Urinary bladder (tissue), 4 donors: ENCODE data around the gene PSTPIP1. TPM values are rescaled to one million over a fixed set of nuclear protein-coding genes. Genes with fewer than 3 reads are reported as not detected.

ENCODE experiments used
- DNase-seq: peaks from one replicate; pipeline ENCODE4 v3.0.0-alpha.2; 2015; ENCODE audit errors: extremely low spot score
- H3K27ac ChIP-seq: one replicate; pipeline ENCODE4 v1.5.1; 2013; ENCODE audit warnings: low read depth, mild to moderate bottlenecking, moderate library complexity
- H3K36me3 ChIP-seq: one replicate; pipeline ENCODE4 v1.6.1; 2013; ENCODE audit warnings: mild to moderate bottlenecking, moderate library complexity; ENCODE audit not compliant: insufficient read depth
- H3K4me1 ChIP-seq: one replicate; pipeline ENCODE4 v1.6.1; 2013; ENCODE audit warnings: mild to moderate bottlenecking, moderate library complexity; ENCODE audit not compliant: insufficient read depth
- H3K4me3 ChIP-seq: one replicate; pipeline ENCODE4 v1.5.1; 2013; ENCODE audit warnings: low read depth, low read length
- WGBS: extraction: QIAGEN DNeasy Blood & Tissue Kit; methylation state at CpG from one replicate; pipeline ENCODE4 v1.1.7; 2013; 5-methylcytosine and 5-hydroxymethylcytosine counted together
- polyA plus RNA-seq: library from polyadenylated mRNA; stranded (reverse); fragments of 200-250 nt; gene quantifications from one replicate; pipeline ENCODE4 v1.2.3, GENCODE V29; 2013
- total RNA-seq: library from RNA; depleted of rRNA; stranded (reverse); fragments of >200 nt; gene quantifications from one replicate; pipeline ENCODE4 v1.2.3, GENCODE V29; 2014
- donor health status: healthy with polysubstance abuse.
- donor health status: healthy.

The PSTPIP1 gene
- total and polyA plus RNA-seq, 2 donors, result 1.2 to 4.5 TPM

GRCh38 chr15:77014132-77015081 is 19.5 kb downstream of the PSTPIP1 start:
- WGBS, result 84% methylated on average over 23 of the region's 23 CpGs
- no peak for DNase-seq
- Histone ChIP-seq H3K27ac (no peak overlapping the region), H3K36me3 (no peaks in the 10 kb centered on the region), H3K4me3 (no peak overlapping the region), H3K4me1 (no peaks in the 10 kb centered on the region)

GRCh38 chr15:77015646-77016320 is 20.9 kb downstream of the PSTPIP1 start:
- no peaks in the 10 kb centered on the region for H3K4me1 ChIP-seq
- no peak overlapping the region for H3K4me3 ChIP-seq
- WGBS, result 57% methylated on average over 21 of the region's 21 CpGs
- no peak overlapping the region for H3K27ac ChIP-seq
- H3K36me3 ChIP-seq, result no peaks in the 10 kb centered on the region
- no peak for DNase-seq

GRCh38 chr15:77016321-77016695 is 21.4 kb downstream of the PSTPIP1 start:
- H3K27ac ChIP-seq, result no peak overlapping the region
- H3K36me3 ChIP-seq, result no peaks in the 10 kb centered on the region
- DNase-seq, result no peak
- 94% methylated on average over 3 of the region's 3 CpGs for WGBS
- no peaks in the 10 kb centered on the region for H3K4me1 ChIP-seq
- no peak overlapping the region for H3K4me3 ChIP-seq

- H3K27ac ChIP-seq, result no peak overlapping the region
- 95% methylated on average over 7 of the region's 7 CpGs for WGBS
- no peak for DNase-seq
Observed at GRCh38 chr15:77017091-77017660, 22.2 kb downstream of the PSTPIP1 start.

GRCh38 chr15:77017761-77018720 is 23.1 kb downstream of the PSTPIP1 start:
- 91% methylated on average over 20 of the region's 20 CpGs for WGBS
- no peak overlapping the region for H3K4me3 ChIP-seq
- no peak overlapping the region for H3K27ac ChIP-seq
- H3K4me1 ChIP-seq, result no peaks in the 10 kb centered on the region
- H3K36me3 ChIP-seq, result no peaks in the 10 kb centered on the region
- no peak for DNase-seq

More at GRCh38 chr15:77017091-77017660, 22.2 kb downstream of the PSTPIP1 start:
- Histone ChIP-seq H3K36me3 (no peaks in the 10 kb centered on the region), H3K4me1 (no peaks in the 10 kb centered on the region), H3K4me3 (no peak overlapping the region)

GRCh38 chr15:77018796-77019505 is 24.0 kb downstream of the PSTPIP1 start:
- H3K4me3 ChIP-seq, result no peak overlapping the region
- H3K36me3 ChIP-seq, result no peaks in the 10 kb centered on the region
- no peak for DNase-seq
- no peaks in the 10 kb centered on the region for H3K4me1 ChIP-seq
- no peak overlapping the region for H3K27ac ChIP-seq
- WGBS, result 89% methylated on average over 11 of the region's 11 CpGs

GRCh38 chr15:77019521-77020331 is 24.8 kb downstream of the PSTPIP1 start:
- 81% methylated on average over 12 of the region's 12 CpGs for WGBS
- Histone ChIP-seq H3K27ac (no peak overlapping the region), H3K4me3 (no peak overlapping the region), H3K36me3 (no peaks in the 10 kb centered on the region), H3K4me1 (no peaks in the 10 kb centered on the region)
- no peak for DNase-seq

GRCh38 chr15:77020348-77021087 is 25.6 kb downstream of the PSTPIP1 start:
- WGBS, result 86% methylated on average over 6 of the region's 6 CpGs

GRCh38 chr15:77021088-77021481 is 26.2 kb downstream of the PSTPIP1 start:
- 93% methylated on average over 9 of the region's 9 CpGs for WGBS

More at GRCh38 chr15:77020348-77021087, 25.6 kb downstream of the PSTPIP1 start:
- no peaks in the 10 kb centered on the region for H3K36me3 ChIP-seq
- H3K4me3 ChIP-seq, result no peak overlapping the region
- no peaks in the 10 kb centered on the region for H3K4me1 ChIP-seq
- DNase-seq, result no peak
- no peak overlapping the region for H3K27ac ChIP-seq

GRCh38 chr15:77021803-77022381 is 27.0 kb downstream of the PSTPIP1 start:
- H3K4me1 ChIP-seq, result no peaks in the 10 kb centered on the region
- no peak overlapping the region for H3K27ac ChIP-seq
- no peak for DNase-seq
- 79% methylated on average over 7 of the region's 7 CpGs for WGBS
- H3K4me3 ChIP-seq, result no peak overlapping the region
- no peaks in the 10 kb centered on the region for H3K36me3 ChIP-seq

More at GRCh38 chr15:77021088-77021481, 26.2 kb downstream of the PSTPIP1 start:
- Histone ChIP-seq H3K4me1 (no peaks in the 10 kb centered on the region), H3K4me3 (no peak overlapping the region), H3K36me3 (no peaks in the 10 kb centered on the region), H3K27ac (no peak overlapping the region)
- DNase-seq, result no peak
